ENCODE measurements around the gene IRGQ. TPM values are rescaled to one million over a fixed set of nuclear protein-coding genes. Genes with fewer than 3 reads are reported as not detected.
"Not testable (repeated sequence)": the region's sequence is repeated elsewhere in the genome, so short reads cannot be mapped to it uniquely, and the experiment has no call there.

The IRGQ gene
- total and polyA plus RNA-seq, 4 donors: 25.2 to 60.9 (median 45.9) TPM

GRCh38 chr19:43551399-43552197, 44.3 kb downstream of the IRGQ start:
- Histone ChIP-seq H3K36me3 (ENCODE audit: control insufficient read depth, insufficient read depth, low read length) (peaks cover 72% of the 10 kb centered on the region), H3K4me1 (ENCODE audit: control insufficient read depth, insufficient read depth, low read length) (peaks cover under 1% of the 10 kb centered on the region), H3K9me3 (ENCODE audit: control insufficient read depth, insufficient read depth, low read length) (no peaks in the 10 kb centered on the region), H3K27ac (ENCODE audit: low read depth, low read length) (no peak overlapping the region), H3K27me3 (ENCODE audit: control insufficient read depth, insufficient read depth, low read length) (no peaks in the 10 kb centered on the region), H3K4me3 (ENCODE audit: low read depth, low read length) (no peak overlapping the region)
- no peak for DNase-seq (ENCODE audit: low read depth in 4 of 6, low spot score in 6 of 6)
- 94% methylated on average over 20 of the region's 23 CpGs for WGBS (ENCODE audit: insufficient coverage)

- no CpG with 5 or more reads among the region's 2 CpGs for WGBS (ENCODE audit: insufficient coverage)
- Histone ChIP-seq H3K4me3 (ENCODE audit: low read depth, low read length) (no peak overlapping the region), H3K36me3 (ENCODE audit: control insufficient read depth, insufficient read depth, low read length) (peaks cover 80% of the 10 kb centered on the region), H3K4me1 (ENCODE audit: control insufficient read depth, insufficient read depth, low read length) (peaks cover 15% of the 10 kb centered on the region), H3K27me3 (ENCODE audit: control insufficient read depth, insufficient read depth, low read length) (no peaks in the 10 kb centered on the region), H3K9me3 (ENCODE audit: control insufficient read depth, insufficient read depth, low read length) (no peaks in the 10 kb centered on the region), H3K27ac (ENCODE audit: low read depth, low read length) (no peak overlapping the region)
- no peak for DNase-seq (ENCODE audit: low read depth in 4 of 6, low spot score in 6 of 6)
Measured at GRCh38 chr19:43548706-43549105, 47.2 kb downstream of the IRGQ start.

DNA sequence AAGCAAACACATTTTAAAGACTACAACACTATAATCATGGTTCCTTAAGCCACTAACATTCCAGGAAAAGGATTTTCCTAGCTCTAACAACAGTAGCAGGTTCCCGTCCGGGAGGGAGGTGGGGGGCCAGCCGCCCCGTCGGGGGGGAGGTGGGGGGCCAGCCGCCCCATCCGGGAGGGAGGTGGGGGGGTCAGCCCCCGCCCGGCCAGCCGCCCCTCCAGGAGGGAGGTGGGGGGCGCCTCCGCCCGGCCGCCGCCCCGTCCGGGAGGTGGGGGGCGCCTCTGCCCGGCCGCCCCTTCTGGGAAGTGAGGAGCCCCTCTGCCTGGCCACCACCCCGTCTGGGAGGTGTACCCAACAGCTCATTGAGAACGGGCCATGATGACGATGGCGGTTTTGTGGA, 48.0 kb downstream of the IRGQ start:
- WGBS (ENCODE audit: insufficient coverage): no CpG with 5 or more reads among the region's 24 CpGs
- DNase-seq (ENCODE audit: low read depth in 4 of 6, low spot score in 6 of 6): not testable (repeated sequence)
- peaks cover 15% of the 10 kb centered on the region for H3K4me1 ChIP-seq (ENCODE audit: control insufficient read depth, insufficient read depth, low read length)

GRCh38 chr19:43546581-43546980, 49.4 kb downstream of the IRGQ start:
- peaks cover 15% of the 10 kb centered on the region for H3K4me1 ChIP-seq (ENCODE audit: control insufficient read depth, insufficient read depth, low read length)
- H3K27ac ChIP-seq (ENCODE audit: low read depth, low read length): no peak overlapping the region
- no peaks in the 10 kb centered on the region for H3K9me3 ChIP-seq (ENCODE audit: control insufficient read depth, insufficient read depth, low read length)
- no peaks in the 10 kb centered on the region for H3K27me3 ChIP-seq (ENCODE audit: control insufficient read depth, insufficient read depth, low read length)
- no CpG with 5 or more reads among the region's 3 CpGs for WGBS (ENCODE audit: insufficient coverage)
- no peak for DNase-seq (ENCODE audit: low read depth in 4 of 6, low spot score in 6 of 6)
- H3K4me3 ChIP-seq (ENCODE audit: low read depth, low read length): no peak overlapping the region
- H3K36me3 ChIP-seq (ENCODE audit: control insufficient read depth, insufficient read depth, low read length): peaks cover 79% of the 10 kb centered on the region

More for the DNA sequence above, 48.0 kb downstream of the IRGQ start:
- not testable (repeated sequence) for H3K4me3 ChIP-seq (ENCODE audit: low read depth, low read length); H3K27ac ChIP-seq (ENCODE audit: low read depth, low read length); H3K9me3 ChIP-seq (ENCODE audit: control insufficient read depth, insufficient read depth, low read length); H3K27me3 ChIP-seq (ENCODE audit: control insufficient read depth, insufficient read depth, low read length)
- peaks cover 80% of the 10 kb centered on the region for H3K36me3 ChIP-seq (ENCODE audit: control insufficient read depth, insufficient read depth, low read length)

GRCh38 chr19:43545981-43546380, 50.0 kb downstream of the IRGQ start:
- Histone ChIP-seq H3K9me3 (ENCODE audit: control insufficient read depth, insufficient read depth, low read length) (no peaks in the 10 kb centered on the region), H3K4me3 (ENCODE audit: low read depth, low read length) (no peak overlapping the region), H3K36me3 (ENCODE audit: control insufficient read depth, insufficient read depth, low read length) (peaks cover 78% of the 10 kb centered on the region), H3K4me1 (ENCODE audit: control insufficient read depth, insufficient read depth, low read length) (peaks cover 15% of the 10 kb centered on the region), H3K27me3 (ENCODE audit: control insufficient read depth, insufficient read depth, low read length) (no peaks in the 10 kb centered on the region), H3K27ac (ENCODE audit: low read depth, low read length) (no peak overlapping the region)
- WGBS (ENCODE audit: insufficient coverage): 22% methylated on average over 2 of the region's 2 CpGs
- peak in 2 of 6 donors; percentile 63 to 77 for DNase-seq (ENCODE audit: low read depth in 4 of 6, low spot score in 6 of 6)

- Histone ChIP-seq H3K9me3 (ENCODE audit: control insufficient read depth, insufficient read depth, low read length) (no peaks in the 10 kb centered on the region), H3K4me3 (ENCODE audit: low read depth, low read length) (no peak overlapping the region), H3K27ac (ENCODE audit: low read depth, low read length) (no peak overlapping the region), H3K36me3 (ENCODE audit: control insufficient read depth, insufficient read depth, low read length) (peaks cover 77% of the 10 kb centered on the region), H3K27me3 (ENCODE audit: control insufficient read depth, insufficient read depth, low read length) (no peaks in the 10 kb centered on the region), H3K4me1 (ENCODE audit: control insufficient read depth, insufficient read depth, low read length) (peaks cover 15% of the 10 kb centered on the region)
- no peak for DNase-seq (ENCODE audit: low read depth in 4 of 6, low spot score in 6 of 6)
- 88% methylated on average over 5 of the region's 5 CpGs for WGBS (ENCODE audit: insufficient coverage)
Measured at GRCh38 chr19:43545276-43545675, 50.7 kb downstream of the IRGQ start.

- peaks cover 15% of the 10 kb centered on the region for H3K4me1 ChIP-seq (ENCODE audit: control insufficient read depth, insufficient read depth, low read length)
- no peak overlapping the region for H3K4me3 ChIP-seq (ENCODE audit: low read depth, low read length)
- H3K9me3 ChIP-seq (ENCODE audit: control insufficient read depth, insufficient read depth, low read length): no peaks in the 10 kb centered on the region
- DNase-seq (ENCODE audit: low read depth in 4 of 6, low spot score in 6 of 6): no peak
- 89% methylated on average over 8 of the region's 9 CpGs for WGBS (ENCODE audit: insufficient coverage)
- no peak overlapping the region for H3K27ac ChIP-seq (ENCODE audit: low read depth, low read length)
- no peaks in the 10 kb centered on the region for H3K27me3 ChIP-seq (ENCODE audit: control insufficient read depth, insufficient read depth, low read length)
- peaks cover 83% of the 10 kb centered on the region for H3K36me3 ChIP-seq (ENCODE audit: control insufficient read depth, insufficient read depth, low read length)
Measured at GRCh38 chr19:43544077-43544476, 51.9 kb downstream of the IRGQ start.

- Histone ChIP-seq H3K36me3 (ENCODE audit: control insufficient read depth, insufficient read depth, low read length) (peaks cover 95% of the 10 kb centered on the region), H3K4me1 (ENCODE audit: control insufficient read depth, insufficient read depth, low read length) (peaks cover 15% of the 10 kb centered on the region)
- WGBS (ENCODE audit: insufficient coverage): 100% methylated on average over 2 of the region's 5 CpGs
Measured at GRCh38 chr19:43541920-43542650, 53.8 kb downstream of the IRGQ start.

DNA sequence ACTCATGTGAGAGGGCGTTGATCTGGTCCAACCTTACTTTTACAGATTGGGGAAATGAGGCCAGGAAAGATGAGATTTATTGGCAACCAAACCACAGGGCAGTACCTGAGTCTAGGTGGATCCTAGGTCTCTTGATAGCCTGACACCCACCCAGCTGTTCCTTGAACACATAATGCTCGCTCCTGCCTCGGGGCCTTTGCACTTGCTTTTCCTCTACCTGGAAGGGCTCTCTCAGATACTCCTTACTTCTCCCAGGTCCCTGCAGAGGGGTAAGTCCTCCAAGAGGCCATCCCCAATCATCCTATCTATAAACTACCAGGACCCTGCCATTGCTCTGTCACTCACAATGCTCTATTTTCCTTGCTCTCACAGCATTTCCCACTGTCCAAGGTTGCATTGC, 55.6 kb downstream of the IRGQ start:
- Histone ChIP-seq H3K9me3 (ENCODE audit: control insufficient read depth, insufficient read depth, low read length) (peaks cover 2% of the 10 kb centered on the region), H3K4me3 (ENCODE audit: low read depth, low read length) (no peak overlapping the region), H3K4me1 (ENCODE audit: control insufficient read depth, insufficient read depth, low read length) (peaks cover 7% of the 10 kb centered on the region), H3K36me3 (ENCODE audit: control insufficient read depth, insufficient read depth, low read length) (peaks cover 82% of the 10 kb centered on the region), H3K27me3 (ENCODE audit: control insufficient read depth, insufficient read depth, low read length) (no peaks in the 10 kb centered on the region), H3K27ac (ENCODE audit: low read depth, low read length) (no peak overlapping the region)
- no peak for DNase-seq (ENCODE audit: low read depth in 4 of 6, low spot score in 6 of 6)
- WGBS (ENCODE audit: insufficient coverage): 94% methylated on average over 3 of the region's 3 CpGs

More at GRCh38 chr19:43541920-43542650, 53.8 kb downstream of the IRGQ start:
- Histone ChIP-seq H3K9me3 (ENCODE audit: control insufficient read depth, insufficient read depth, low read length) (peaks cover 2% of the 10 kb centered on the region), H3K4me3 (ENCODE audit: low read depth, low read length) (no peak overlapping the region), H3K27me3 (ENCODE audit: control insufficient read depth, insufficient read depth, low read length) (no peaks in the 10 kb centered on the region), H3K27ac (ENCODE audit: low read depth, low read length) (no peak overlapping the region)
- DNase-seq (ENCODE audit: low read depth in 4 of 6, low spot score in 6 of 6): no peak

DNA sequence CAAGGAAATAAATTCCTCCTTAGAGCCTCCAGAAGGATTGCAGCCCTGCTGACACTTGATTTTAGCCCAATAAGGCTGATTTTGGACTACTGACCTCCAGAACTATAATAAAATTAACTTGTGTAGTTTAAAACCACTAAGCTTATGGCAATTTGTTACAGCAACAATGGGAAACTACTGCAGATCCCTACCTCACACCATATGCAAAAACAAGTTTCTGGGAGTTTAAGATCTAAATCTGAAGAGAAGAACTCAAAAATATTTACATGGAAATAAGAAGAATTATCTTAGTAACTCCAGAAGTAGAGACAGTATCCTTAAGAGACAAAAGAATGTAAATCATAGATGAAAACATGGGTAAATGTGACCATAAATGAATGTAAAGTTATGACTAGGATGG, 57.0 kb downstream of the IRGQ start:
- H3K36me3 ChIP-seq (ENCODE audit: control insufficient read depth, insufficient read depth, low read length): peaks cover 67% of the 10 kb centered on the region

More for the DNA sequence above, 57.0 kb downstream of the IRGQ start:
- no peaks in the 10 kb centered on the region for H3K27me3 ChIP-seq (ENCODE audit: control insufficient read depth, insufficient read depth, low read length)
- H3K27ac ChIP-seq (ENCODE audit: low read depth, low read length): no peak overlapping the region
- H3K4me3 ChIP-seq (ENCODE audit: low read depth, low read length): no peak overlapping the region
- peaks cover 2% of the 10 kb centered on the region for H3K9me3 ChIP-seq (ENCODE audit: control insufficient read depth, insufficient read depth, low read length)
- H3K4me1 ChIP-seq (ENCODE audit: control insufficient read depth, insufficient read depth, low read length): peaks cover 18% of the 10 kb centered on the region
- no peak for DNase-seq (ENCODE audit: low read depth in 4 of 6, low spot score in 6 of 6)
